ENCODE results near the gene RFT1. TPM values are rescaled to one million over a fixed set of nuclear protein-coding genes. Genes with fewer than 3 reads are reported as not detected.
A peak's percentile ranks its signal among the peaks of the same experiment; 100 is the strongest.

RFT1 gene
- total RNA-seq, 2 experiments from 2014 or later, result 42.5 to 42.9 TPM

DNA sequence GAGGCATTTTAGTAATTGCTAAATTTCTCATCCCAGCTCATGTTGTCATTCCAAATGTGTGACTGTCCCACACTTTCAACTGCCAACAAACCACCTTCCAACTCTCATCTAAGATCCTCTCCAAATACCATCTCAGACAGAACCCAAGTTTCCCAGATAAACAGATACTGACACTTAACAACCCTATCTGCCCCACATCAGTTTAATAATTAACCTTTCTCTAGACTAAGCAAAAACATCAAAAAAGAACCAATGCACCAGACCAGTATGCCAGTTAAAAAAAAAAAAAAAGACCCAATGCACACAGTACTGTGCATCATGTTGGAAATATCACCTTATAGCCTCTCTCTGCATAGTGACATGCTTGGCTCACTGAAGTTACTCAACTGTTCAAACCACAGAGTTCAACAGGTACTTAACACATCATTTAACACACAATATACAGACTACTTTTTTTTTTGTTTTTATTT lies 89.8 kb downstream of the RFT1 start:
- CTCF ChIA-PET, result no interaction called here
- POLR2A ChIA-PET, result no interaction called here

DNA sequence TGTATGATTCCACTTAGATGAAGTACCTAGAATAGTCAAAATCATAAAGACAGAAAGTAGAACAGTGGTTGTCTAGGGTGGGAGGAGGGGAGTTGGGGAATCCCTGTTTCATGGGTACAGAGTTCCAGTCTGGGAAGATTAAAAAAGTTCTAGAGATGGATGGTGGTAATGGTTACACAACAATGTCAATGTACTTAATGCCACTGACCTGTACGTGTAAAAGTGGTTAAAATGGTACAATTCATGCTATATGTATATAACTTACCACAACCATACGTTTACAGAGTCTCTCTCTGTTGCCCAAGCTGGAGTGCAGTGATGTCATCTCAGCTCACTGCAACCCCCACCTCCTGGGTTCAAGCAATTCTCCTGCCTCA lies 90.9 kb downstream of the RFT1 start:
- ATAC-seq (no peak), DNase-seq (no peak)
- TF ChIP-seq, protein P1, sequence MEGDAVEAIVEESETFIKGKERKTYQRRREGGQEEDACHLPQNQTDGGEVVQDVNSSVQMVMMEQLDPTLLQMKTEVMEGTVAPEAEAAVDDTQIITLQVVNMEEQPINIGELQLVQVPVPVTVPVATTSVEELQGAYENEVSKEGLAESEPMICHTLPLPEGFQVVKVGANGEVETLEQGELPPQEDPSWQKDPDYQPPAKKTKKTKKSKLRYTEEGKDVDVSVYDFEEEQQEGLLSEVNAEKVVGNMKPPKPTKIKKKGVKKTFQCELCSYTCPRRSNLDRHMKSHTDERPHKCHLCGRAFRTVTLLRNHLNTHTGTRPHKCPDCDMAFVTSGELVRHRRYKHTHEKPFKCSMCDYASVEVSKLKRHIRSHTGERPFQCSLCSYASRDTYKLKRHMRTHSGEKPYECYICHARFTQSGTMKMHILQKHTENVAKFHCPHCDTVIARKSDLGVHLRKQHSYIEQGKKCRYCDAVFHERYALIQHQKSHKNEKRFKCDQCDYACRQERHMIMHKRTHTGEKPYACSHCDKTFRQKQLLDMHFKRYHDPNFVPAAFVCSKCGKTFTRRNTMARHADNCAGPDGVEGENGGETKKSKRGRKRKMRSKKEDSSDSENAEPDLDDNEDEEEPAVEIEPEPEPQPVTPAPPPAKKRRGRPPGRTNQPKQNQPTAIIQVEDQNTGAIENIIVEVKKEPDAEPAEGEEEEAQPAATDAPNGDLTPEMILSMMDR (IDR thresholded peaks at IDR 0.05), result no peak
- POLR2A ChIA-PET, result no interaction called here
- intact Hi-C loops (cut with micrococcal nuclease), result no loop called here
- no peak overlapping the region for H3K4me3 Mint-ChIP-seq
- H3K27ac Mint-ChIP-seq, result no peak overlapping the region
- H3K36me3 Mint-ChIP-seq (ENCODE audit: low read depth), result peaks cover 3% of the 10 kb centered on the region
- H3K27me3 Mint-ChIP-seq, result no peaks in the 10 kb centered on the region
- no peaks in the 10 kb centered on the region for H3K9me3 Mint-ChIP-seq
- CTCF ChIA-PET, result no interaction called here
- peaks cover 68% of the 10 kb centered on the region for H3K4me1 Mint-ChIP-seq (ENCODE audit: low read depth)

More for the DNA sequence above, 89.8 kb downstream of the RFT1 start:
- H3K4me3 Mint-ChIP-seq, result no peak overlapping the region
- H3K36me3 Mint-ChIP-seq (ENCODE audit: low read depth), result peaks cover 7% of the 10 kb centered on the region
- peaks cover 66% of the 10 kb centered on the region for H3K4me1 Mint-ChIP-seq (ENCODE audit: low read depth)
- H3K27me3 Mint-ChIP-seq, result no peaks in the 10 kb centered on the region
- H3K27ac Mint-ChIP-seq, result peak overlapping the region; percentile 3
- no peaks in the 10 kb centered on the region for H3K9me3 Mint-ChIP-seq
- ATAC-seq (no peak), DNase-seq (no peak)
- TF ChIP-seq, protein P1 (IDR thresholded peaks at IDR 0.05), result no peak
- intact Hi-C loops (cut with micrococcal nuclease), result loop anchor here (5.0 kb wide), 1 partner anchor 58 kb away; no protein-coding TSS in a partner anchor

DNA sequence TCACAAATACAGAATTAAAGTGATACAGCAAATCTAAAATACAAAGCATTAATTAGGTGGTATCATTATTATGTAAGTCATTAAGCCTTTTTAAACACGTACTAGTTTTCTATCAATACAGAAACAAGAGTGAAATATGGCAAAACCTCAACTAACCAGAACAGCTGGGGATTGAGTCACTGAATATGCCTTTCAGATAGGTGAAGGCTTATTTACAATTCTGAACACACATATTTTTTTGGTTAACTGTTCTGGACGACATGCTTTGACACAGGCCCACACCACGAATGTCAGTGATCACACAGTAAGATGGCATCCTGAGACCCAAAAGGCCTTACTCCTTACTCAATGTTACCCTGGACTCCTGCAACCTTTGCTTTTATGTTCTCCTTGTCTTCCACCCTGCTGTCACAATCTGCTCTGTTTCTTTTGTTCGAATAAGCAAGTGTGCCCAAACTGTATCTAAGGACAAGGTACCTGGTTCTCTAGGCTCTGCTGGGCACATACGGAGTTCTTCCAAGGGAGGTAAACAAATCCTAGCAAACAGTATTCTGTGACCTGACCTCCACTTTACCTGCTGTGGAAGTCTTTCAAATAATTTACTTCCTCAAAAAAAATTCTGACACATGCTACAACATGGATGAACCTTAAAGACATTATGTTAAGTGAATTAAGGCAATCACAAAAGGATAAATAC lies 91.4 kb downstream of the RFT1 start:
- DNase-seq (no peak), ATAC-seq (peak; percentile 18)
- CTCF ChIA-PET, result no interaction called here
- POLR2A ChIA-PET, result no interaction called here
- TF ChIP-seq, protein P1 (IDR thresholded peaks at IDR 0.05), result no peak
- H3K4me1 Mint-ChIP-seq (ENCODE audit: low read depth), result peaks cover 62% of the 10 kb centered on the region
- H3K27me3 Mint-ChIP-seq, result no peaks in the 10 kb centered on the region
- H3K4me3 Mint-ChIP-seq, result no peak overlapping the region
- H3K9me3 Mint-ChIP-seq, result no peaks in the 10 kb centered on the region
- peak overlapping the region; percentile 19 for H3K27ac Mint-ChIP-seq
- H3K36me3 Mint-ChIP-seq (ENCODE audit: low read depth), result peaks cover 3% of the 10 kb centered on the region
- intact Hi-C loops (cut with micrococcal nuclease), result no loop called here

Other genes starting within 250 kb of the RFT1 start
- gene STIMATE, start 232.9 kb downstream of the RFT1 start, total RNA-seq, result 10 to 100 TPM; 17.3 to 18.3 TPM
- gene SFMBT1, start 84.4 kb downstream of the RFT1 start, total RNA-seq, result 10 to 100 TPM; 17.8 to 20.1 TPM
- 10 to 100 TPM; 18.7 to 21.5 TPM for gene PRKCD, start 30.8 kb upstream of the RFT1 start, total RNA-seq
- 100 to 1,000 TPM; 397 to 417 TPM for gene TKT, start 125.6 kb upstream of the RFT1 start, total RNA-seq
- 10 to 100 TPM; 29.9 to 32.0 TPM for gene DCP1A, start 217.1 kb upstream of the RFT1 start, total RNA-seq

Measured in activated CD8-positive, alpha-beta T cell treated with anti-CD3 and anti-CD28 coated beads for 36 hours (primary cell).